ENCODE data around the gene CLASP2.

DNA sequence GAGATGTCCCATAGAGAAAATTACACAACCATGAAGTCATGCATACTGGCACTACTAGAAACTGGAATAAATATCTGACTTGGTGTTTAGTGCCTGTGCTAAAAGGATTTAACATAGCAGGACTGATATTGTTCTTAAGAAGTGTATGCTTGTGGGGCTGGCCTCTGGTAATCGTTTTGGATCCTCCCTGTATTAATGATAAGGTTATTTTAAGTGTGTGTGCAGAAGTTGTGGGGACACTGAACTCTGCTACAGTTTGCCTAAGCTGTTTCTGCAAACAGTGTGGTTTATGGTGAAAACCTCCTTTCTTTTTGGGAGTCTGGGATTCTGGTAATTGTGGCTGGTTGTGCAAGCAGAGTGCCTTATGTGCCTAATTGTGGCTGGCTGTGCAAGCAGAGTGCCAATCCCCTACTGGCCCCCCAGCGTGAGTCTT is 120.8 kb downstream of the CLASP2 start:
- TF ChIP-seq CTCF (conservative IDR thresholded peaks at IDR 0.05) (no peak), ZFX (IDR thresholded peaks at IDR 0.05) (no peak)

All from C4-2B (cell line).